ENCODE measurements around the gene ADGRA1.
A peak's percentile ranks its signal among the peaks of the same experiment; 100 is the strongest.
"Not testable (repeated sequence)": the region's sequence is repeated elsewhere in the genome, so short reads cannot be mapped to it uniquely, and the experiment has no call there.

The ADGRA1 gene

GRCh38 chr10:133140417-133141143 is 52.9 kb downstream of the ADGRA1 start:
- H3K27me3 Mint-ChIP-seq, result peaks cover 23% of the 10 kb centered on the region
- no peaks in the 10 kb centered on the region for H3K36me3 Mint-ChIP-seq (ENCODE audit: low read depth)
- peaks cover 11% of the 10 kb centered on the region for H3K4me1 Mint-ChIP-seq (ENCODE audit: low read depth)
- no peak overlapping the region for H3K4me3 Mint-ChIP-seq
- H3K9me3 Mint-ChIP-seq, result no peaks in the 10 kb centered on the region
- no peak overlapping the region for H3K27ac Mint-ChIP-seq

- no peaks in the 10 kb centered on the region for H3K9me3 Mint-ChIP-seq
- H3K36me3 Mint-ChIP-seq (ENCODE audit: low read depth), result no peaks in the 10 kb centered on the region
- H3K4me1 Mint-ChIP-seq (ENCODE audit: low read depth), result peaks cover 11% of the 10 kb centered on the region
These were observed 53.6 kb downstream of the ADGRA1 start for GRCh38 chr10:133141144-133141957.

GRCh38 chr10:133141958-133142340 is 54.2 kb downstream of the ADGRA1 start:
- Mint-ChIP-seq H3K27me3 (peaks cover 32% of the 10 kb centered on the region), H3K36me3 (ENCODE audit: low read depth) (no peaks in the 10 kb centered on the region), H3K9me3 (no peaks in the 10 kb centered on the region), H3K4me1 (ENCODE audit: low read depth) (peaks cover 11% of the 10 kb centered on the region), H3K27ac (no peak overlapping the region), H3K4me3 (no peak overlapping the region)

More at GRCh38 chr10:133141144-133141957, 53.6 kb downstream of the ADGRA1 start:
- Mint-ChIP-seq H3K27ac (no peak overlapping the region), H3K27me3 (peaks cover 26% of the 10 kb centered on the region), H3K4me3 (no peak overlapping the region)

GRCh38 chr10:133142523-133143199 is 54.9 kb downstream of the ADGRA1 start:
- H3K27ac Mint-ChIP-seq, result no peak overlapping the region
- H3K4me1 Mint-ChIP-seq (ENCODE audit: low read depth), result peaks cover 11% of the 10 kb centered on the region
- H3K27me3 Mint-ChIP-seq, result peaks cover 39% of the 10 kb centered on the region
- H3K4me3 Mint-ChIP-seq, result no peak overlapping the region
- H3K9me3 Mint-ChIP-seq, result no peaks in the 10 kb centered on the region
- H3K36me3 Mint-ChIP-seq (ENCODE audit: low read depth), result no peaks in the 10 kb centered on the region

- Mint-ChIP-seq H3K27ac (no peak overlapping the region), H3K27me3 (peaks cover 44% of the 10 kb centered on the region), H3K4me3 (no peak overlapping the region), H3K36me3 (ENCODE audit: low read depth) (no peaks in the 10 kb centered on the region), H3K4me1 (ENCODE audit: low read depth) (peaks cover 11% of the 10 kb centered on the region), H3K9me3 (no peaks in the 10 kb centered on the region)
These were observed 55.4 kb downstream of the ADGRA1 start for GRCh38 chr10:133143200-133143533.

- no peak overlapping the region for H3K4me3 Mint-ChIP-seq
- no peaks in the 10 kb centered on the region for H3K9me3 Mint-ChIP-seq
- H3K36me3 Mint-ChIP-seq (ENCODE audit: low read depth), result no peaks in the 10 kb centered on the region
- H3K27me3 Mint-ChIP-seq, result peaks cover 48% of the 10 kb centered on the region
- peak overlapping the region; percentile 60 for H3K27ac Mint-ChIP-seq
- peaks cover 11% of the 10 kb centered on the region for H3K4me1 Mint-ChIP-seq (ENCODE audit: low read depth)
These were observed 55.8 kb downstream of the ADGRA1 start for GRCh38 chr10:133143546-133143945.

- H3K27me3 Mint-ChIP-seq, result peaks cover 60% of the 10 kb centered on the region
- no peaks in the 10 kb centered on the region for H3K36me3 Mint-ChIP-seq (ENCODE audit: low read depth)
- H3K27ac Mint-ChIP-seq, result no peak overlapping the region
- H3K4me3 Mint-ChIP-seq, result no peak overlapping the region
- no peaks in the 10 kb centered on the region for H3K9me3 Mint-ChIP-seq
- peaks cover 11% of the 10 kb centered on the region for H3K4me1 Mint-ChIP-seq (ENCODE audit: low read depth)
These were observed 57.0 kb downstream of the ADGRA1 start for GRCh38 chr10:133144771-133145170.

GRCh38 chr10:133150226-133150625 is 62.5 kb downstream of the ADGRA1 start:
- H3K36me3 Mint-ChIP-seq (ENCODE audit: low read depth), result no peaks in the 10 kb centered on the region
- no peaks in the 10 kb centered on the region for H3K9me3 Mint-ChIP-seq
- peaks cover 56% of the 10 kb centered on the region for H3K27me3 Mint-ChIP-seq
- no peak overlapping the region for H3K27ac Mint-ChIP-seq
- no peak overlapping the region for H3K4me3 Mint-ChIP-seq
- no peaks in the 10 kb centered on the region for H3K4me1 Mint-ChIP-seq (ENCODE audit: low read depth)

GRCh38 chr10:133150656-133151055 is 62.9 kb downstream of the ADGRA1 start:
- Mint-ChIP-seq H3K9me3 (no peaks in the 10 kb centered on the region), H3K27ac (no peak overlapping the region), H3K4me1 (ENCODE audit: low read depth) (no peaks in the 10 kb centered on the region), H3K36me3 (ENCODE audit: low read depth) (no peaks in the 10 kb centered on the region), H3K27me3 (peaks cover 52% of the 10 kb centered on the region), H3K4me3 (no peak overlapping the region)

- H3K27ac Mint-ChIP-seq; H3K36me3 Mint-ChIP-seq (ENCODE audit: low read depth); H3K9me3 Mint-ChIP-seq; H3K4me3 Mint-ChIP-seq; H3K4me1 Mint-ChIP-seq (ENCODE audit: low read depth): not testable (repeated sequence)
- H3K27me3 Mint-ChIP-seq, result peaks cover 52% of the 10 kb centered on the region
These were observed 63.3 kb downstream of the ADGRA1 start for GRCh38 chr10:133151071-133151470.

- H3K27ac Mint-ChIP-seq, result no peak overlapping the region
- H3K4me1 Mint-ChIP-seq (ENCODE audit: low read depth), result no peaks in the 10 kb centered on the region
- no peaks in the 10 kb centered on the region for H3K9me3 Mint-ChIP-seq
- no peak overlapping the region for H3K4me3 Mint-ChIP-seq
- peaks cover 47% of the 10 kb centered on the region for H3K27me3 Mint-ChIP-seq
- H3K36me3 Mint-ChIP-seq (ENCODE audit: low read depth), result no peaks in the 10 kb centered on the region
These were observed 63.8 kb downstream of the ADGRA1 start for GRCh38 chr10:133151543-133151972.

GRCh38 chr10:133154411-133154810 is 66.7 kb downstream of the ADGRA1 start:
- H3K27ac Mint-ChIP-seq, result no peak overlapping the region
- no peaks in the 10 kb centered on the region for H3K9me3 Mint-ChIP-seq
- no peaks in the 10 kb centered on the region for H3K36me3 Mint-ChIP-seq (ENCODE audit: low read depth)
- H3K4me3 Mint-ChIP-seq, result no peak overlapping the region
- H3K4me1 Mint-ChIP-seq (ENCODE audit: low read depth), result no peaks in the 10 kb centered on the region
- peaks cover 19% of the 10 kb centered on the region for H3K27me3 Mint-ChIP-seq

- Mint-ChIP-seq H3K27ac (no peak overlapping the region), H3K9me3 (no peaks in the 10 kb centered on the region), H3K27me3 (peaks cover 11% of the 10 kb centered on the region), H3K4me1 (ENCODE audit: low read depth) (no peaks in the 10 kb centered on the region), H3K36me3 (ENCODE audit: low read depth) (no peaks in the 10 kb centered on the region), H3K4me3 (no peak overlapping the region)
These were observed 67.5 kb downstream of the ADGRA1 start for GRCh38 chr10:133154996-133155778.

- no peaks in the 10 kb centered on the region for H3K36me3 Mint-ChIP-seq (ENCODE audit: low read depth)
- no peaks in the 10 kb centered on the region for H3K9me3 Mint-ChIP-seq
- H3K27me3 Mint-ChIP-seq, result peaks cover 11% of the 10 kb centered on the region
- H3K27ac Mint-ChIP-seq, result no peak overlapping the region
- H3K4me1 Mint-ChIP-seq (ENCODE audit: low read depth), result no peaks in the 10 kb centered on the region
- H3K4me3 Mint-ChIP-seq, result no peak overlapping the region
These were observed 69.2 kb downstream of the ADGRA1 start for GRCh38 chr10:133156674-133157579.
